ENCODE measurements around the gene TFB1M. TPM values are rescaled to one million over a fixed set of nuclear protein-coding genes. Genes with fewer than 3 reads are reported as not detected.
A peak's percentile ranks its signal among the peaks of the same experiment; 100 is the strongest.

The TFB1M gene
- total RNA-seq, 1 donor from 2014 or later, result 24.1 TPM

- Histone ChIP-seq H3K4me3 (no peak overlapping the region), H3K27me3 (no peaks in the 10 kb centered on the region), H3K36me3 (peaks cover 6% of the 10 kb centered on the region), H3K4me2 (no peak overlapping the region), H3K79me2 (ENCODE audit: low read depth) (no peaks in the 10 kb centered on the region), H2AFZ (replicated peaks) (no peak overlapping the region), H3K9me3 (ENCODE audit: low read depth) (no peaks in the 10 kb centered on the region), H3F3A (ENCODE audit: low read depth) (peaks cover 18% of the 10 kb centered on the region), H4K20me1 (ENCODE audit: low read depth) (no peaks in the 10 kb centered on the region), H3K27ac (no peak overlapping the region), H3K4me1 (peaks cover 29% of the 10 kb centered on the region), H3K9ac (no peak overlapping the region)
- Mint-ChIP-seq H3K27me3 (ENCODE audit: insufficient read depth, low read depth) (no peaks in the 10 kb centered on the region), H3K4me3 (no peak overlapping the region), H3K27ac (no peak overlapping the region), H3K36me3 (peaks cover 34% of the 10 kb centered on the region), H3K4me1 (peaks cover 36% of the 10 kb centered on the region), H3K9me3 (no peaks in the 10 kb centered on the region)
- TF ChIP-seq EZH2phosphoT487 (IDR thresholded peaks at IDR 0.05) (no peak), CTCF (IDR thresholded peaks at IDR 0.05) (no peak), EZH2 (IDR thresholded peaks at IDR 0.05) (no peak)
- no peak for DNase-seq (ENCODE audit: low spot score)
These were observed 56.5 kb downstream of the TFB1M start for GRCh38 chr6:155257796-155258195.

GRCh38 chr6:155256122-155256795, 58.0 kb downstream of the TFB1M start:
- Histone ChIP-seq H2AFZ (replicated peaks) (no peak overlapping the region), H3K9ac (no peak overlapping the region), H3K4me1 (peaks cover 16% of the 10 kb centered on the region), H3K27me3 (no peaks in the 10 kb centered on the region), H3K79me2 (ENCODE audit: low read depth) (no peaks in the 10 kb centered on the region), H3K4me3 (no peak overlapping the region), H3K4me2 (no peak overlapping the region), H3K9me3 (ENCODE audit: low read depth) (no peaks in the 10 kb centered on the region), H4K20me1 (ENCODE audit: low read depth) (no peaks in the 10 kb centered on the region), H3K36me3 (peaks cover 6% of the 10 kb centered on the region), H3F3A (ENCODE audit: low read depth) (peaks cover 11% of the 10 kb centered on the region), H3K27ac (no peak overlapping the region)
- H3K27me3 Mint-ChIP-seq (ENCODE audit: insufficient read depth, low read depth), result no peaks in the 10 kb centered on the region
- H3K4me3 Mint-ChIP-seq, result no peak overlapping the region
- H3K27ac Mint-ChIP-seq, result no peak overlapping the region
- no peak for DNase-seq (ENCODE audit: low spot score)
- no peak for TF ChIP-seq CTCF (IDR thresholded peaks at IDR 0.05)
- no peak for TF ChIP-seq EZH2phosphoT487 (IDR thresholded peaks at IDR 0.05)
- TF ChIP-seq EZH2 (IDR thresholded peaks at IDR 0.05), result no peak
- peaks cover 25% of the 10 kb centered on the region for H3K4me1 Mint-ChIP-seq
- H3K36me3 Mint-ChIP-seq, result peaks cover 34% of the 10 kb centered on the region
- H3K9me3 Mint-ChIP-seq, result no peaks in the 10 kb centered on the region

DNA sequence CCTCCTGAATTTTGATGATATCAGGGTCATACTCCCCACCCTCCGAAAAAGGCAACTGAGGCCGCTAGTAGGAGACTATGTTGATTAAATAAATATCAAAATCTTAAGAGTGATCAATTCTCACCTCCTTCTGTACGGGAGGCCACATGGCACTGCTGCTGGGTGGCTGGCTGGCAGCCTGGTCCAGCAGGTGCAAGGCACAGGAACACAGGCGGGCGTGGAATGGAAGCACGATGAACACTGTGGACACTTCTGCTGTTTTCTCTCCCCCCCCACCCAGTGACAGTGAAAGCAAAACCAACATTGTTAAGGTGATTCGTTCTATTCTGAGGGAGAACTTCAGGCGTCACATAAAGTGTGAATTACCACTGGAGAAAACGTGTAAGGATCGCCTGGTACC, 60.1 kb downstream of the TFB1M start:
- Histone ChIP-seq H3K4me1 (peaks cover 11% of the 10 kb centered on the region), H3K27ac (peak overlapping the region; percentile 74), H3K9ac (no peak overlapping the region), H3K4me2 (no peak overlapping the region), H3K36me3 (peaks cover 6% of the 10 kb centered on the region), H2AFZ (replicated peaks) (no peak overlapping the region), H3K4me3 (no peak overlapping the region), H3K79me2 (ENCODE audit: low read depth) (no peaks in the 10 kb centered on the region), H3F3A (ENCODE audit: low read depth) (peaks cover 8% of the 10 kb centered on the region), H3K27me3 (no peaks in the 10 kb centered on the region), H3K9me3 (ENCODE audit: low read depth) (no peaks in the 10 kb centered on the region), H4K20me1 (ENCODE audit: low read depth) (no peaks in the 10 kb centered on the region)
- Mint-ChIP-seq H3K27me3 (ENCODE audit: insufficient read depth, low read depth) (no peaks in the 10 kb centered on the region), H3K36me3 (peaks cover 38% of the 10 kb centered on the region), H3K9me3 (no peaks in the 10 kb centered on the region), H3K27ac (no peak overlapping the region), H3K4me1 (peaks cover 15% of the 10 kb centered on the region), H3K4me3 (no peak overlapping the region)
- no peak for TF ChIP-seq EZH2phosphoT487 (IDR thresholded peaks at IDR 0.05)
- no peak for TF ChIP-seq EZH2 (IDR thresholded peaks at IDR 0.05)
- no peak for TF ChIP-seq CTCF (IDR thresholded peaks at IDR 0.05)
- no peak for DNase-seq (ENCODE audit: low spot score)
